Hematopoietic multipotent progenitor cell (in vitro differentiated cells): ENCODE data around the gene VAC14. TPM values are rescaled to one million over a fixed set of nuclear protein-coding genes. Genes with fewer than 3 reads are reported as not detected.
A peak's percentile ranks its signal among the peaks of the same experiment; 100 is the strongest.

Experiments used
- DNase-seq, 3 donors: peaks; one replicate each; pipeline ENCODE4 v3.0.0-alpha.2; 2011 to 2015; ENCODE audit warnings: low read depth in 2 of 3, low spot score in 2 of 3
- total RNA-seq: library from RNA; depleted of rRNA; stranded (reverse); fragments of >200 nt; gene quantifications from one replicate; pipeline ENCODE4 v1.2.3, GENCODE V29; 2012

The VAC14 gene
- total RNA-seq, 1 donor, result 52.0 TPM

DNA sequence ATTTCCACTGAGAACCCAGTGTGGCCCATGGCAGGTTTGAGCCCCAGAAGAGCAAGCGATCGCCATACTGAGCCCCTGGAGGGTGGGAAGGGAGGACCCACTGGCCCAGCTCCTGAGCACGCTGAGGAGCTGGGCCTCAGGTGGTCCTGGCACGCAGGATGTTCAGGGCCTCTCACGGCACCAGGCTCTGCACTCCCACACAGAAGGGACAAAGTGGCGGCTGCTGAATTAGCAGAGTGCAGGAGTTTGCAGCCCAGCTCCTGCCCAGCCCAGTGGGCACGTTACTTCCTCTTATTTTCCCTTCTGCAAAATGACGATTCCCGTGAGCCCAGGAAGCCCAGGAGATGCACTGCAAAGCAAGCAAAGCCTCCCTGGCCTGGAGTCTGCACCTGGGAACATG lies 72.8 kb downstream of the VAC14 start:
- DNase-seq, result peak in 1 of 3 donors; percentile 30

DNA sequence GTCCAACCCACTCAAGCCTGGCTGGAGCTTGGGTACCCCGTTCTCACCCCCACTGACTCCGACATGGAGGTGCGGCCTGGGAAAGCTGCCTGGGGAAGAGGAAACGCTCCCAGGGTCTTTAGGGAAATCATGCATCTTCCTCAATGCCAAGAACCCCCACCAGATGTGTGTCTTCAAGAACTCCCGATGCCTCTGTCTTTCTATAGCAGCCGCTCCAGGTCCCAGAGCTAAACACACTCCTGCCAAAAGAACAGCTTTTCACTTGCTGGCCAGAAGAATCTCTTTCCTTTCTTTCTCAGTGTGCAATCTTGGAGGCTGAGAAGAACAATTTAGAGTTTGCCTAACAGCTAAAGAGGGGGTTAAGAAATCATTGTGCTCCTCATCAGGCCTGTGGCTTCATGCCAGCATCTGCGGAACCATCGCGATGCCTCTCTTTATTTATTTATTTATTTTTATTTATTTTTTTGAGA lies 74.0 kb downstream of the VAC14 start:
- DNase-seq, result no peak

DNA sequence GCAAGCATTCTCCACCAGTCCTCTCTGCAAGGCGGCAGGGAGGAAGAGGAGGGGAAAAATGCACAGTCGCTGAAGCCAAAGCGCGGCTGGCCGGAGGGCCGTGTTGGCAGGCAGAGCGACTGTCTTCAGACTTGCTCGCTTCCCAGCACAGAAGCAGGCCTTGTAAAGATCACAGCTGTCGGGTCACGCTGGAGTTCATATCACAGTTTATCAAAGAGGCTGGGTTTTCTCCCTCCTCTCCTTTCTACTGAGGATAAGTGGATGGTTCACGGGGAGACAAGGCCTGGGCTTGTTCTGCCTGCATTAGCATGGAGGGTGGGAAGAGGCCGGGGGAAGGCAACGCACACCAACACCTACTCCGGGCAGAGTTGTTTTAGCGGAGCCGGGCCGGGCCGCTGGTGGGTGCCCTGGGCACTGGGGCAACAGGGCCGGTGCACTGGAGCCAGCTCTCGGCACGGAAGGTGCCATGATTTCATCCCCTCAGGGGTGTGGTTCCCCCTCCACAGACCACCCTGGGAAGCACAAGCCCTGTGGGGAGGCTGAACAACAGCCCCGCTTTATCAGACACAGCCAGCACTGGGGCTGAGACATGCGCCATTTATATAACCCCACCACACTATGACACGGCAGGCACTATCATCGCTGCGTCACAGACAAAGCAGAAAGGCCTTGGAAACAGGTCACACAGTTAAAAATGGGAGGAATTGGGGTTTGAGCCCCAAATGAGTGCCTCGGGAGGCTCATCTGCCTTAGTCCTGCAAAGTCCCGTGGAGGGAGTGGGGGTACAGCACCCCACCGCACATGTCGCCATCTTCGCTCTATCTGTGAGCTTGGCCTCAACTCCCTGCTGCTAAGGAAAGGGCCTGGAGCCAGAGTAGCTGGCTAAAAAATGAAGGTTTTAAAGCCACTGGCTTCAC lies 74.8 kb downstream of the VAC14 start:
- DNase-seq, result no peak

DNA sequence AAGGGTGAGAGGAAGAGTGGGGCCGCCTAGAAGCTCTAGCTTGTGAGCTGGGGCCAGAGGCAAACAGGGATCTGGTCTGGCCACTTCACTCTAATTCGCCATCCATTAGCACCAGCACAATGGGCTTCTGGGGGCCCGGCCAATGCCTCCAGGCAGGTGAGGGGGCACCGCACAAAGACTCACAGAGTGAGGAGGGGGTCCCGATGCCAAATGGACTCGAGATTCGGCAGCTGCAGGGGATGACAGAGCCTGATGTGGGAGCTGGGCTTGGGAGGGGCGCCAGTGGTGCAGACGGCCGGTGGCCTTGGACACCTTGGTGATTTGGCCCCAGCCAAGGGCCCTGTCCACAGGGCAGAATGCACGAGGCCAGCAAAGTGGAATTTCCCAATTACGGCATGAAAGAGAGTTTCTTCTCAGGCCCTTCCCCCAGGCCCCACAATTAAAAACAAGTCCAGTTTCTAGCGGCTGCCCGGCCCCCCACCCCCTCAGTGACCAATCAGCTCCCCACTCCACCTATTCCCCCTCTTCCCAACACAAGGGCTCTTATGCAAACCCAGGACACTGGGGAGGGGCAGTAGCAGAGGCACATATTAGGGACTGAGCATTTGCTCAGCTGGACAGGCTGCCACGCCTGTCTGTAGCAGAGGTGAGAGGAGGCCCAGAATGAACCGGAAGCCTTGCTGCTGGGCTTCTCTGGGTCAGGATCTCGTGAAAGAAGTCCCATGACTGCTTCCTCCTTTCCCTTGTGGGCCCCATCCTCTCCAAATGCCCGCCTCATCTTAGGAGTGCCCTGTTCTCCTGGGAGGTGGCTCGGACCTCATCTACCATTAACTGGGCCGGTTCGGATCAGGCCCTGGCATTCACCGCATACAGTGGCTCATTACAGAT lies 75.7 kb downstream of the VAC14 start:
- no peak for DNase-seq

DNA sequence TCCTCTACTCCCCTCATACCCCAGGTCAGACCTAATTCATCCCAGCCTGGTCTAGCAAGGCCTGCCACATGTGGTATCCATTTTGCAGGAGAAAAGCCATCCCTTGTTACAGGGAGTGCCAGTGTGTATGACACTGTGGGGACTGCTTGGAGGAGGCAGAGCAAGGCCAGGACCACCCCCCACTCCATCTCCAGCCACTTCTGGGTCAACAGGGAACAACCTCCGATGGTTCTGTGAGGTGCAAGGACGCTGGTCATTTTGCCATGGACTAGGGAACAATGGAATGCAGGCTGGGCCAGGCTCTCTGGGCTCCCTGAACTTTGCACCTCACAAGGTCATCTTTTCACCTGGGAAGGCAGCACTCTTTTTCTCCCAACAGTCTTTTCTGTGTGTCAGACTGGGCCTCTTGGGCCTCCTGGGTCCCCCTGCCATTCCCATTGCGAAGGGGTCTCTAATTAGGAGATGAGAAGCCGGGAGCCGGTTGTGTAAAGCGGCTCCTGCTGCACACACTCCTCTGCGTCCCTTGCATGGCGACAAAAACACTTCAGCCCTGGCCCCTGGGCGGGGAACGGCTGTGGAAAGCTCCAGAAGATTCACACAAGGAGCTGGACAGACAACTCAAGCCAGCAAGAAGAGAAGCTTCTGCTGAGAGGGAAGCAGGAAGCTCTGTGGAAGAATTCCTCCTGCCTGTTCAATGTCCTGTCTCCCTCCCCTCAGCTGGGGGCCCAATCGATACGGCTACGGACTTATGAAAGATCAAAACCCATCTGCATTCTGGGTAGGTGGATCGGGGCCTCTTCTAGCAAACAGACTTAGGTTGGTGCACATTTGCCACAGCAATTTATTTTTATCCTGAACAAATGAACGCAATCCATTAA lies 76.6 kb downstream of the VAC14 start:
- no peak for DNase-seq

DNA sequence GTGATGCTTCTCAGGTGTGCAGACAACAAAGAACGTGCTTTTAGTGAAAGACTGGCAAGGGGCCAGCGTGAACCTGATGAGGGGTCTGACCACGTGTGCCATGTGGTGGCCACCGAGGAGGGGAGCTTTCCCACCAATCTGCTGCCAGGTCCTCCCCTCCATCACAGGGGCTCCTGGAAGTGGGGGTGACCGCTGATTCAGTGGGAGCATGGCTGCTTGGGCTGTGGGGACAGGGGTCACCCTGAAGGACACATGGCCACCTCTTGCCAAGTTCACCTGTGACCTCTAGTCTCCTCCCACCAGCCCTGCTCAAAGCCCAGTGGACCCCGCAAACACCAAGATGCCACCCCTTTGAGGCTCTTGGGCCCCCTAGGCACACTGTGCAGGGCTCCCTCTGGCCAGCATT lies 77.2 kb downstream of the VAC14 start:
- DNase-seq, result no peak

DNA sequence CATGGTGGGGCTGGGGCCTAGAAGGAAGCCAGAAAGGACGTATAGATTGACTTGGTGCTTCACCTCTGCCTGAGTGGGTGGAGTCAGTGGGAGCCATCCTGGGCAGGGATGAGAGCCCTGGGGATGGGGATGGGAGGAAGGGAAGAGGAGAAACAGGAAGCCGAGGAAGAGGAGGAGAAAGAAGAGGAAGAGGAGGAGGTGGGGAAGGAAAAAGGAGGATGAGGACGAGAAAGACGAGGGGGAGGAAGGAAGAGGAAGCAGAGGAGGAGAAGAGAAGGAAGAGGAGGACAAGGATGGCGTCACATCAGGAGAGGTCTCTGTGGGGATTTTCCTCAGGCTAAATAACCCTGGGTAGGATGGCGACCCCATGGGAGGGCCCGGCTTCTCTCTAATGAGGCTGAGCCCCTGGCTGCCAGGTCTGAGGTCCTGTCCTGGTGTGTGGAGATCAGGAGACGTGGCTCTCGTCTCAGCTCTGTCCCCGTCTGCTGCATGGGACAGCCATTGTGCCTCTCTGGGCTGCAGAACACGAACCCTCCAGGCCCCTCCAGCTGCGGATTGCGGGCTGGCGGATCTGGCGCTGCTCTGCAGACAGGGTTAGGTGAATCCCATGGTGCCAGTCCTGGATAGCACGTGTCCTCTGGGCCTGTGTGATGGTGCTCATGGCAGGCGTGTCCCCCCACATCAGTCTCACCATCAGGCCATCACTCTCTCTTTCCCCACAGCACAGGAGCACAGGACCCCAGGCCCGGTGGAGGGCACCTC lies 79.6 kb downstream of the VAC14 start:
- no peak for DNase-seq

DNA sequence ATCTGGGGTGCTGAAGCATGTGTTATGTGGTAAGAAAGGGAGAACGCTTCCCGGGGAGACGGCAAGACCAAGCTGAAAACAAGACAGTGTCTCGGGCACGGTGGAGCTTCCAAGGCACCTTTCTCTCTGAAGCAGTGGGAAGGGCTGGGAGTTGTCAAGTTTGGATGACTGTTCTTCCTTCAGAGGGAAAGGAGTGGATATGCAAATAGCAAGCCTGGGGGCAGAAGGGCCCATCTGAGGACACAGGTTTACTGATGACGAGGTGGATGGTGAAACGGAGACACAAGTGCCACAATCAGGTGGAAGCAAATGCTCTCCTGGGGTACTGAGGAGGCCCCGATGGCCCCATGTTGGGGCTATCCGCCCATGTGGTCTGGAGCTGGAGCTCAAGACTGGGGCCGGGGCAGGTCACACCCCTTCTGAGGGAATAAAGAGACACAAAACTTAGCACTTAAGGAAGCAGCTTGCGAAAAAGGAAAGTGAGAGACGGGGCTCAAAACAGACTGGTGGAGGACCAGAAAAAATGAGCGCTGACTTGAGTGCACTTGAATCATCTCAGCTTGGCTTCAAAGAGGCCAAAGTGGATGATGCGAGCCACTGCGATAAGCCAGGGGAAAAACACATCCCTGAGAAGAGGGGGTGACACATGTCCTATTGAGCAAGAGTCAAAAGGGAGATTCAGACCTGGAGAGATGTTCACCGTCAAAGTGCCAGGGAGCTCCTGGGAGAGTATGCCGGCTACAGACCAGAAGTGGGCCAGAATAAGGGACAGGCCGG lies 80.3 kb downstream of the VAC14 start:
- DNase-seq, result no peak

DNA sequence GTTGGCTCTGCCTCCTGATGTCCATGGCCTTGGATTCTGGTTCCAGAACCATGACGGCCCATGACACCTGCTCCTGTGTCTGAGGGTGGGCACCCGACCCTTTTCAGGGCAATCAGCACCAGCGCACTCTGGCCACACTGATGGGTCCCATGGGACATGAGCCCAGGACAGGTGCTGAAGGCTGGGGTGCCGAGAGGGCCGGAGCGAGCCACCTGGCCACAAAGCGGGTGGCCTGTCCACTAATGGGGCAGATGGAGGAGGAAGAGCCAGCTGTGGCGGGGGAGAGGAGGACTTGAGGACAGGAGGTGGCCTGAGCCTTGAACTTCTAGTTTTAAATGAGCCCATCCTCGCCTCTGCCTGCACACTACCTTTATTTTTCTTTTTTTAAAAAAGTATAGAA lies 83.9 kb downstream of the VAC14 start:
- DNase-seq, result no peak

DNA sequence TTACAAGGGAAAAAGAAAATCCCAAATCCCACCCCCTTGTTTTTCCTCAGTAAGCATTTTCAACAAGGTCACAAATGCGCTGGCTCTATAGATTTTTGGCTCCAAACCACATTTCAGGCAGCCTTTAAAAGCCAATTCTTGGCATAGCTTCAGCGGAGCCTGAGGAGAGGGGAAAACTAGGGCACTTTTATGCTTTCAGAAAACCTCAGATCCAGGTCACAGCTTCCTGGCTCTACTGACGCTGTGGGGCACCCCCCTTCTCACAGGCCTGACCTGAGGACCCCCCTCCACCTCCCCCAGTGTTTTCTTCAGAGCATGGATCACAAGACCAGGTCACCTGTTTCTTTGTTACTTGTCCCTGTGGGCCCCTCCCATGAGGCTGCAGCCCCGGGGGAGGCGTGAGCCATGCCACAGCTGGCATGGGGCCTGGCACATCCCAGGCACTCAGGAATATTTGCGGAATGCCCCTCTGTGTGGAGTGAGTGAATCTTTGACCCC lies 85.0 kb downstream of the VAC14 start:
- DNase-seq, result no peak

DNA sequence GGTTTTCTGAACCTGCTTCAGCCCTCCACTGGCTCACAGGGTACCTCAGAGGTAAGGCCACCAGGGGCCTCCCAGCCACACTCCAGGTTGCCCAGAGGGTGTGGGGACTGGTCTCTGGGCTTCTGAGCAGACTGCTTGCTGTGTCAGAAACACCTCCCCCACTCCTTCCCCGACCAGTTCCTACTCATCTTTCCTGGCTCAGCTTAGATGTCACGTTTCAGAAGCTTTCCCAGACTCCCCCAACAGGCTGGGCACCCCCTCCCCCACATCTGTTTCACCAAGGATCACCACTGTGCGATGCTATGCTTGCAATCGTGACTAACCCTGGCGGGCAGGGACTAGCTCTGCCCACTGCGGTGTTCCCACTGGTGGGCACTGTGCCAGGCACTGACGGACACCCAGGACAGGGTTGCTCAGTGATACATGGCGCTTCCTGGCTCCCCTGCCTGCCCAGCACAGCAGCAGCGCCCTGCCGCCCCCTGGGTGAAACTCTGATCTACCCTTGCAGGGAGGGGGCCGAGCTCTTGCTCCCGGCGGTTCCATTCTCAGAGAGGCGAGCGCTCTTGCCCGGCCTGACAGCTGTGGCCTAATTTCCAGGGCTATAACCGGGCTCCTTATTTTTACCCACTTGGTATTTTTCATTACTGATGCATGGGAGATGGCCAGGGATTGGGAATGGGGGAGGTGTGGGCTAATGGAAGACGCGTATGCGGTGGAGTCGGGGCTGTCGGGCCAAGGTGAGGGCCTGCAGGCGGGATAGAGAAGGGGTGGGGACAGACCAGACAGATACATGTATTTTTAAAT lies 85.7 kb downstream of the VAC14 start:
- DNase-seq, result no peak

DNA sequence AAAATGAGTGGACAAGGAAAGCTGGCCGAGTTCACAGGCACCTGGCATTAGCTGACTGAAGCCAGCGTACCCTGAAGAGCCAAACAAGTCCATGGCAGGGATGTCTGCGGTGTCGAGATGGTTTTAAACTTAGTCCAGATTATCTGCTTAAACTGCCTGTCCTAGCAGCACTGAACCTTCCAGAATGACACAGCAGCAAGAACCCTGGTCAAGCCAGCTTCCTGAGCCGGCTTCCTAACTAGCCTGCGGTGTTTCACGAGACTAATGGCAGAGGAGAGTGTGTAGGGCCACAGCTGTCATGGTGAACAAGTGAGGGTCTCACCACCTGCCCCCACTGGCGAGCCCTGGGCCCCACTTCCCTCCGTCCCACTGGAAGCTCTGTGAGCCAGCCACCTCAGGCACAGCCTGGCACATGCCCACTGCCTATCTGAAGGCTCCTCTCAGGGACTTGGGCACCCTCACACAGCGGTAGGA lies 86.3 kb downstream of the VAC14 start:
- no peak for DNase-seq

DNA sequence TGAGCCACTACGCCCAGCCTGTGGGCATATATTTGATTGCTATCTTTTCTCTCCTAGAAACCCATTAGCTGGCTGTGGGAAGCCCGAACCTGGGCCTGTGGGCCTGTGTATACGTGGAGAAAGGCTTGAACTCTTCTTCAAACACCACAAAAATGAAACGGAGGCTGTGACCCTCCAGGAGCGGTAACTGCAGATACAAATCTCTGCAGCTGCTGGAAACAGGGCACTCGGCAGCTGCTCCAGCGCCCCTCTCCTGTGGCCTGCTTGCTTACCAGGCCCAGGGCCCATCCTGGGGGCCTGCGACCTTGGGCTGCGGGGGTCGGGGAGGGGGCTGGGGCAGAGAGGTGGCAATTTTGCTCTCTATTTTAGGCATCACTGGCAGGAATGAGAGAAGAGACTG lies 87.1 kb downstream of the VAC14 start:
- DNase-seq, result no peak

DNA sequence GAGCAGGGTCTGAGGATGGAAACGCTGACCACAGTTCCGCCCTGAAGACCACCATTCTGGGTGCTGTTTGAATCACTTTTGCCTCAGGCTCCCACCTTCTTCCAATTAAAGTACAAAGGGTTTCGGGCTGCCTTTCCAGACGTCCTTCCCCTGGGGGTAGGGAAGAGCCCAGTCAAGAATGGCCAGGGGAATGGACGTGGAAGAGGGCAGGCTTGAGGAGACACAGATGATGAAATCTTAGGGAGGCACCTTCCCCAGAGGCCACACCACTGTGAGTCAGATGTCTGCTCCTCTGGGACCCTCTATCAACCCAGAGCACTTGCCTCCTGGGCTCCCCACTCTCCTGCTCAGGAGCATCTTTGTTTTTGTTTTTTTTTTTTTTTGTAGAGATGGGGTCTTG lies 87.6 kb downstream of the VAC14 start:
- no peak for DNase-seq

DNA sequence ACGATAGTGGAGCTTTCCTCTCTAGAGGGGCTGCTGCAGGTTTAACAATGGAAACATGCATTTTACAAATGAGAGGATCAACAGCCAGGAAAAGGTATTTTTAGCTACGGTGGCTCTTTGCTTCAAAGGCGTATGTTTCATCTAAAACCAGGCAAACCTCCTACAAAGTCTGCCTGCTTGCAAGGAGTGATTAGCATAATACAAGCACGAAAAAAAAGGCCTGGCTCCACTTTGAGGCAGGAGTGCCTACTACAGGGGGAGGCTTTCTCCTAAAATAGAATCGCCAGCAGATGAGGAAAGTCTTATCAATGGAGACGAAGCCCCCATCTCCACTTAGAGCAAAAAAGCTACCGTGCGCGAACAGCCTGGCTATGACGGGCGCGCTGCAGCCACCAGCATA lies 88.0 kb downstream of the VAC14 start:
- DNase-seq, result no peak

DNA sequence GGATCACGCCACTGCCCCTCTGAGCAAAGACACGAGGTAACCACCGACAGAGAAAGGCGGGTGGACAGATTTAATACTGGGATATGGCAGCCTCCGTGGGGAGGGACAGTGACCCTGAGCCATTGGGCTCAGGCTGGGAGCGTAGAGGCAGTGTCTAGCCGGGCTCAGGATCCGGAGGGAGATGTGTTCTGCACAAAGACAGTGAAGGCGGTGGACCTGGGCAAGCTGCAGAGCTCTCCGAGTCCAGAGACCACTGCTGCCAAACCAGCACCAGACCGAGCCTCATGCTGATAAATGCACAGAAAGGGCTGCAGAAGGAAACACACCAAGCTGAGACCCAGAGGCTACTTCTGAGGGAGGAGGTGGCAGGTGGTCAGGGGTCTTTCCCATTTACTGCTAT lies 88.6 kb downstream of the VAC14 start:
- DNase-seq, result no peak

DNA sequence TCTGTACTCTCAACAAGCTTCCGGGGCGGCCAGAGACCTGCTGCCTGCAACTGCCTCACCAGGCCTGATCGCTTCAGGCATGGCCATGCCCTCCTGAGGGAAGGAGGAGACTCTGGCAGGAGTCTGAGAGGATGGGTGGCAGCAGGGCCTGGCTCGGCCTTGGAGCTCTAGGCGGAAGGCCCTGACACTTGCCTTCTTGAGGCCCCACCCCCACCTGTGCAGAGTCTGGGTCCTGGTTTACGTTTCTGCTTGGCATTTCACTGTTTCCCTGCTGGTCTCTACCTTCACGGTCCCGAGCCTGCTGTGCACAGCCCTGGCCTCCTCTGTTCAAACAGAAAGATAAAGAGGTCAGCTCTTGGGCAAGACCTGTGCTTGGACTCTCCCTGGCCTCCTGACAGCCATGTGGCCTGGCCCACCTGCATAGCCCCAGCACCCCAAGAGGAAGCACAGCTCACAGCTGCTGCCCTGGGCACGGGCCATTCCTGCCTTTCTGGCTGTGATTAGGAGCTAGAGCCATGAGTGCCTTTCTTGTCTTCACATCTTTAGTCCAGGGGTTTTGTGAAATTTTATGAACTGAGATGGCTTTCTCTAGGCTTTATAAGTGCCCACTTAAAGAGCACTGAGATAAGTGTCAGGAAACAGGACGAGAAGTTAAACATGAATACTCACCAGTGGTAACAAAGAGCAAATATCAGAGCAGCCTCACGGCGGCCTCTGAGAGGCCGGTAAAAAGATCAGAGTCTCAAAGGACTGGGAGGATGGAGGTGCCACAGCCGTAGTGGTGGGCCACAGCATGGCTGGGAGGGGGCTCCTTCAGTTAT lies 89.5 kb downstream of the VAC14 start:
- no peak for DNase-seq
